GM12891 (cell line): Measurements from ENCODE around the gene PAQR7.
"Not testable (repeated sequence)": the region's sequence is repeated elsewhere in the genome, so short reads cannot be mapped to it uniquely, and the experiment has no call there.

Source experiments
- DNase-seq: peaks from one replicate; pipeline ENCODE4 v3.0.0; 2011; ENCODE audit warnings: low spot score; ENCODE audit not compliant: insufficient read length
- FAIRE-seq: peaks from 2 replicates; lab custom pipeline; 2011; peaks lifted over from hg19 to GRCh38; lab: Jason Lieb, UNC
- PAX5 ChIP-seq: IDR thresholded peaks from 2 replicates; pipeline ENCODE4 v1.6.1; 2011; ENCODE audit warnings: low read length, moderate library complexity, mild to moderate bottlenecking; ENCODE audit not compliant: insufficient read depth, severe bottlenecking
- POLR2A ChIP-seq: IDR thresholded peaks from 2 replicates; pipeline ENCODE4 v1.6.1; 2011; ENCODE audit warnings: low read depth, low read length, control low read depth
- POLR2AphosphoS5 ChIP-seq: IDR thresholded peaks from 2 replicates; pipeline ENCODE4 v1.6.1; 2011; ENCODE audit warnings: low read depth, low read length, control low read depth
- POU2F2 ChIP-seq: IDR thresholded peaks from 2 replicates; pipeline ENCODE4 v1.6.1; 2011; ENCODE audit warnings: low read depth, mild to moderate bottlenecking, control low read depth, low read length, moderate library complexity
- SPI1 ChIP-seq: IDR thresholded peaks from 2 replicates; pipeline ENCODE4 v1.6.1; 2011; ENCODE audit warnings: low read depth, low read length, control low read depth
- TAF1 ChIP-seq: IDR thresholded peaks from 2 replicates; pipeline ENCODE4 v1.6.1; 2011; ENCODE audit warnings: low read depth, low read length, control low read depth

PAQR7 gene

GRCh38 chr1:25854554-25854953 is 21.0 kb downstream of the PAQR7 start:
- TF ChIP-seq PAX5 (no peak), POU2F2 (no peak)
- no peak for FAIRE-seq
- no peak for DNase-seq

DNA sequence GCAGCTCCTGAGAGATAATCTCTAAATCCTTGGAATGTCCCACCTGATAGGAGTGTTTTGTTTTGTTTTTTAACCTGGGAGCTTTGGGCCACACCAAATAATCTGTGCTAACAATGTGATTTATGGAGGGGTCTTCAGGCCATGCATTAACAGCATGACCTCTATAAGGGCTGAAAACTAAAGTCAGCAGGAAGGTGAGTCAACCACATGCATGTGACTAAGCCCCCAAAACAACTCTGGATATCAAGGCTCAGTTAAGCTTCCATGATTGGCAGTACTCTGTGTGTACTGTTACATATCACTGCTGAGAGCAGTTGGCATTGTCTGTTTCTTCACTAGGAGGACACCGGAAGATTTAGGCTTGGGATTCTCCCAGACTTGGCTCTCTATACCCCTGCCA is 27.0 kb downstream of the PAQR7 start:
- FAIRE-seq: no peak
- TF ChIP-seq POLR2A (no peak), SPI1 (no peak), POLR2AphosphoS5 (no peak), PAX5 (no peak), TAF1 (no peak), POU2F2 (no peak)
- DNase-seq: no peak

DNA sequence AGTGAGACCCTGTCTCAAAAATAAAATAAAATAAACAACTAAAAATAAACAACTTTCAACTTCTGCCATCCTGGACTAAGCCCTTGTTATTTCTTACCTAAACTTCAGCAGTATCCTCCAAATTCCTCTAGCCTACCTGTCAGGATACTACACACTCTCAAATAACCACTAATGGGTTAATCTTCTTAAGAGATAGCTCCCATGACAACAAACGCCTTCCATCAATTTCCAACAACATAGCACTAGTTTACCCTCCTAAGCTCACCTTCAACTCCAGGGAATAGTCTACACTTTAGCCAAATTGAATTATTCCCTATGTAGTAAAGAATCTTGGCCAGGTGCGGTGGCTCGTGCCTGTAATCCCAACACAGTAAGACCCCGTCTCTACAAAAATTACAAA is 27.6 kb downstream of the PAQR7 start:
- FAIRE-seq (no peak), DNase-seq (no peak)
- TF ChIP-seq POU2F2 (no peak), SPI1 (no peak), PAX5 (no peak), POLR2AphosphoS5 (no peak), POLR2A (no peak), TAF1 (no peak)

GRCh38 chr1:25845664-25846063 is 29.8 kb downstream of the PAQR7 start:
- FAIRE-seq: no peak
- DNase-seq: no peak
- no peak for TF ChIP-seq POLR2AphosphoS5
- TF ChIP-seq POU2F2: no peak
- TF ChIP-seq POLR2A: no peak
- TF ChIP-seq TAF1: no peak
- no peak for TF ChIP-seq SPI1
- TF ChIP-seq PAX5: no peak

DNA sequence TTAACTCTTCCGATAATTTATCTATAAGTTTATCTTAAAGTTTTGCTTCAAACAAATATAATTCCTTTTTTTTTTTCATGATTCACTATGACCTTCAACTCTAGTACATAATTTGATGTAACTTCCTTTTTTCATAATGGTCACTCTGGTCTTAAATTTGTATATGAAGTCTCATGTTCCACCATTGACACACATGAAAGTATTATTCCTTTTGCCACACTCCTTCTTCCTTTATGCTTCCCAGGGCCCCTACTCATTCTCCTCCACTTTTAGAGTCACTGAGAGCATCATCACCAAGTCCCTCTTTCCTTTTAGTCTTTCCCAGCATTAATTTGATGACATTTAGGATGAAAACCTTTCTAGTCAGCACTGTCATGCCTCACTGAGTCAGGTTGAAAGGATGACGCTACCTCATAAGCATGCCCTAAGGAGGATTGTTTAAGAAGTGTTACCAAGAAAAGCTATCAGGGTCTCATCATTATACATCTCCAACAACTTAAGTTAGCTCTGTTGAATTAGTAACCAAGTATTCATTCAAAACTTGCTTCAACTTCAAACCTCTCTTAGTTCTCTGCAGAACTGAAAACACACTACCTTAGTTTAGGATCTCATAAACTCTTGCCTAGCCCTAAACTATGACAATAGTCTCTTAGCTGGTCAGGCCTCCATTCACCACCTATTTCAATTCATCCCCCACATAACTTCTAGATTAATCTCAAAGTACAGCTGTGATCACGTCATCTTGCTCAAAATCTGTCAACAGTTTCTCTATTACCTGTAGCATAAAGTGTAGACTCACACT is 30.8 kb downstream of the PAQR7 start:
- DNase-seq: no peak
- TF ChIP-seq POLR2A (no peak), TAF1 (no peak)
- FAIRE-seq: peak; percentile 78

DNA sequence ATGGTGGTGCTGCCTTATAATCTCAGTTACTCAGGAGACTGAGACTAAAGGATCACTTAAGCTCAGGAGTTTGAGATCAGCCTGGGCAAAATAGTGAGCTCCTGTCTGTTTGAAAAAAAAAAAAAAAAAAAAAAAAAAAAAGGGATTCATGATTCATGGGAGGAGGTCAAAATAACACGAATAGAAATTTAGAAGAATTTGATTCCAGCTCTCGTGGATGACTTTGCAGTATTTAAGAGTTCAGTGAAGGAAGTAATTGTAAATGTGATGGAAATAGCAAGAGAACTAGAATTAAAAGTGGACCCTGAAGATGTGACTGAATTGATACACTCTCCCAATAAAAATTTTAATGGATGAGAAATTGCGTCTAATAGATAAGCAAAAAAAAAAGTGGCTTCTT is 32.0 kb downstream of the PAQR7 start:
- DNase-seq (no peak), FAIRE-seq (no peak)
- TF ChIP-seq TAF1 (no peak), PAX5 (no peak), POLR2AphosphoS5 (no peak)

- not testable (repeated sequence) for DNase-seq, FAIRE-seq
These were observed 35.7 kb downstream of the PAQR7 start for GRCh38 chr1:25839808-25840207.

- DNase-seq: no peak
- no peak for TF ChIP-seq POLR2A
- no peak for TF ChIP-seq PAX5
- TF ChIP-seq SPI1: no peak
- TF ChIP-seq POU2F2: no peak
- no peak for TF ChIP-seq POLR2AphosphoS5
- TF ChIP-seq TAF1: no peak
- peak; percentile 83 for FAIRE-seq
These were observed 38.1 kb downstream of the PAQR7 start for GRCh38 chr1:25837262-25837875.

- no peak for FAIRE-seq
These were observed 38.8 kb downstream of the PAQR7 start for GRCh38 chr1:25836695-25837094.

DNA sequence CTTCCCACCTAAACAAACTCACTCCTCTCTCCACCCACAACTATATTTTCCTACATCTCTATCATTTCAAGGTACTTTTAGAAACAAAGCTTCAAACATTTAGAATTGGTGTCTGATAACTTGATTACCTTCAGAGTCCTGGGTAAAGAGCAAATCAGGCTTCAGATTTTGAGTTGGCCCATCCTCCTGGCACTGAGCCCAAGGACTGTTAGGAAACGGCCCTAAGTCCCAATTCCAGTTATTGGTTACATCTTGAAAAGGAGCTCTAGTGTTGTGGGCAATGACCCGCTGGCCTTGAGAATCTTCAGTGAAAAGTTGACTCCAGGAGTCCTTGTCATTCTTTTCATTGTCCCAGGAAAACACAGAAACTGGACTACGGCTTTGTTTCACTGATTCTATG is 40.6 kb downstream of the PAQR7 start:
- DNase-seq (no peak), FAIRE-seq (no peak)
- no peak for TF ChIP-seq POLR2AphosphoS5

More at GRCh38 chr1:25836695-25837094, 38.8 kb downstream of the PAQR7 start:
- DNase-seq: no peak
- TF ChIP-seq SPI1 (no peak), POLR2AphosphoS5 (no peak), PAX5 (no peak), POLR2A (no peak), POU2F2 (no peak)

GRCh38 chr1:25833158-25833557 is 42.4 kb downstream of the PAQR7 start:
- no peak for FAIRE-seq
- TF ChIP-seq SPI1 (no peak), PAX5 (no peak), POLR2AphosphoS5 (no peak), POLR2A (no peak), POU2F2 (no peak)
- DNase-seq: no peak
